ENCODE results near the gene UNCX. TPM values are rescaled to one million over a fixed set of nuclear protein-coding genes. Genes with fewer than 3 reads are reported as not detected.

UNCX gene
- total RNA-seq, 1 donor from 2014 or later = not detected

Other genes starting within 250 kb of the UNCX start
- not detected for gene CYP2W1, start 249.7 kb upstream of the UNCX start, total RNA-seq
- gene GPR146, start 188.3 kb upstream of the UNCX start, total RNA-seq = 1.2 TPM
- gene GPER1, start 144.8 kb upstream of the UNCX start, total RNA-seq = 0.98 TPM
- gene ZFAND2A, start 72.7 kb upstream of the UNCX start, total RNA-seq = 16.0 TPM
- 4.7 TPM for gene MICALL2, start 226.6 kb downstream of the UNCX start, total RNA-seq